HG03196 (cell line): ENCODE results near the gene CNGA4.
A peak's percentile ranks its signal among the peaks of the same experiment; 100 is the strongest.
"Not testable (repeated sequence)": the region's sequence is repeated elsewhere in the genome, so short reads cannot be mapped to it uniquely, and the experiment has no call there.

Source experiments
- ATAC-seq: cut with Tn5 transposase; IDR thresholded peaks from one replicate; pipeline ENCODE4 v1.9.1; 2021; ENCODE audit not compliant: unreplicated experiment

Gene CNGA4

DNA sequence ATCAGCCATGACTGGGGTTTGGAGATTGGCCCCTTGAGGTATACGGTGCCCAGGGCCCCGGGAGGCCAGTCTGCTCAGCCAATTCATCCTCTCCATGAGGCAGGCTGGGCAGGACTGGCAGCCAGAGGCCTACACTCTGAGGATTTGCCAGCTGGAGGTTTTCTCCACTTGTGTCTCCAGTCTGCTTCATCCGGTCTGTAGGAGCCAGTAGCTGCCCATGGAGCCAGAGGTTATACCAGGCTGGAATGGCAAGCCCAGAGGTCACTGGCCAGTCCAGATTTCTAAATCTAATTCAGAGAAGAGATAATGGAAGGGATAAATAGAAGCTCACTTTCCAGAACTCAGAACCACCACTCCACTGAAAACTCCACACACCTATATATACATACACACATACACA is 14.5 kb upstream of the CNGA4 start:
- ATAC-seq, result no peak

DNA sequence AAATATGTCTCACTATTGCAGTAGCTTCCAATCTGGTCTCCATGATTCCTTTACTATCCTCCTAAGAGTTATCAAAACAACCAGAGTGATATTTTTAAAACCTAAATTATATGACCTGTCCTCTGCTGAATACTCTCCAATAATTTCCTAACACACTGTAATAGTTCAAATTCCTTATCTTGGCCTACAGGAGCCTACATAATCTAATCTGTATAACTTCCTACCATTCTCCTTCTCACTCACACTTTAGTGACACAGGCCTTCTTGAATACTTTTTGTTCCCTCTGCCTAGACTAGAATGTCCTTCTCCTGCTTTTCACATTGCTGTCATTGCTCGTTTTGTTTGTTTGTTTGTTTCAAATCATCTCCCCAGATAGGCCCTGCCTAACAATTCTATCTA is 13.9 kb upstream of the CNGA4 start:
- no peak for ATAC-seq

DNA sequence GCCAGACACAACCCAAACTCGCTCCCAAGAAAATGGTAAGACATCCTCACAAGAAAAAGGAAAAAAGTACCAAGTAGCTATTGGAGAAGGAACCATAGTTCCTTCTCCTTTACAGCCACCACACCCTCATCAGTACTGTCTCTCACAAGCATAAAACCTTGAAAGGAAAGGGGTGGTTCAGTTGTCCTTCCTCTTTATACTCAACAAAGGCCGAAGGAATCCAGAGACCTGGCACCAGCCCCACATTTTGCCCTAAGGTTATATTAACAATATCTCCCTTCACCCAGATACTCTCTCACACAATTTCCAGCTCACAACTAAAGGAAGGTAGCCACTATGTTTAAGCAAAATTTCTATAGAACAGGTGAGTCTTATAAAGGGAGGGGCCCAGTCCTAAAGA is 13.0 kb upstream of the CNGA4 start:
- no peak for ATAC-seq

DNA sequence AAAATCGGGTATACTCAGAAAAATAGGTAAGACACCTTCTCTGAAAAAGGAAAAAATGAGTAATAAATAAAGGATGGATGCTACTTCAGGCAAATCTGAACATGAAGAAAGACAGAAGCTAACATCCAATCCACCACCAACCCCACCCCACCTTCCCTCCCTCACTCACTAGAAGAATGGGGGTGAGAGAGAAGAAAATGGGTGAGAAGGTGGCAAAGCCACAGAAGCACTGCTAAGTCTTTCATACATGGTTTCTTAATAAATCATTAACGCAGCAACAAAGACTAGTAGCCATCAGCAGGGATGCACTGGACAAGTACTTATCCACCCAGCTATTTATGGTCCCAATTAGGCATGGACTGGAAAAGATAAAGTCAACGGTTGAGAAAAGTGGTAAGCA is 10.4 kb upstream of the CNGA4 start:
- no peak for ATAC-seq

DNA sequence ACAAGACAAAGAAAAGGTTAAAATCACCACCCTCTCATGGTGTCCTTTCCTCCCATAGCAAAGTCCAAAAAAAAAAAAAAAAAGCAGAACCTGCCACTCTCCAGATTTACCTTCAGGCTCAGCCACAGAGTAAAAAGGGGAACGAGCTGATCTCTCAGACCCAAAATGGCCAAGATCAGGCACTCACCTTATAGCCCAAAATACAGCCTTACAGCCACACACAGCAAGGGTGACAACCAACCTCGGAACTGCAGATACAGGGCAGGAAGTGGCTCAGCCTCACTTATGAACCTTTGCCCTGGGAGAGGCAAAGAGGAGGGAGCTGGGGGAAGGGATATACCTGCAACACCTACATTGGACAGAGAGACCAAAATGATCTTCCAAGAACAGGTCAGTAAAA is 9.0 kb upstream of the CNGA4 start:
- ATAC-seq, result no peak

DNA sequence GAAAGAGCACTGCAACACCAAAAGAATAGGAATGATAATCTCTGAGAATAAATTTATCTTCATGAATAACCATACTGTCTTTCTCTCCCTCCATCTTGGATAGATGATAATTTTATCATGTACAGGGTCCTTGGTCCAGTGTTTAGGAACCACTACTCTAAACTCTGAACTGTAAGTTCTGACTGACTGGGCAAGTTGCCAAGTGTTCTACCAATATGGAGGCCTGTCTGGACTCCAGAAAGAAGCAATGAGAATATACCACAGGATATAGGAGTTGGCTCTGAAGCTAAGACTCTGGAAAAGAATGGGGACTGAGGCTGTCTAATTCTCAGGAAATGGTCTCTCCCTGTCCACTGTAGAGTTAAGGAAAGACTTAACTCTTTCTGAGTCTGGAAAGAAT is 6.0 kb upstream of the CNGA4 start:
- ATAC-seq, result no peak

DNA sequence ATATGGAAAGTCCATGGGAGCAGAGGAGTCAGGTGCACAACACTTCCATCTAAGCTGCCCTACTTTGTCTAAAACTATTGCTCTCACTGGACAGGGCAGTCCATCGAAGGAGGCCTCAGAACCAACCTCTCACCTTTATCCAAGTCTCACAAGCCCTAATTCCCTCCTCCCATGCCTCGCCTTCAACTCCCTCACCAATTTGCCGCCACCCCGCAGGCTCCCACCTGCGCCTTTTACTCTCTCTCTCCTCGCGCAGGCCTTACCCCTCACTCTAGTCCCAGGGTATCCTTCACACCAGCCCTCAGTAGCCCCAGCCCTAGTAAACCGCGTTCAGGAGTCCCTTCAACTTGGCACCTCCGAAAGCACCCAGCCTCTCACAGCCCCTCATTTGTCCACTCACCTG is 4.9 kb upstream of the CNGA4 start:
- ATAC-seq, result no peak

DNA sequence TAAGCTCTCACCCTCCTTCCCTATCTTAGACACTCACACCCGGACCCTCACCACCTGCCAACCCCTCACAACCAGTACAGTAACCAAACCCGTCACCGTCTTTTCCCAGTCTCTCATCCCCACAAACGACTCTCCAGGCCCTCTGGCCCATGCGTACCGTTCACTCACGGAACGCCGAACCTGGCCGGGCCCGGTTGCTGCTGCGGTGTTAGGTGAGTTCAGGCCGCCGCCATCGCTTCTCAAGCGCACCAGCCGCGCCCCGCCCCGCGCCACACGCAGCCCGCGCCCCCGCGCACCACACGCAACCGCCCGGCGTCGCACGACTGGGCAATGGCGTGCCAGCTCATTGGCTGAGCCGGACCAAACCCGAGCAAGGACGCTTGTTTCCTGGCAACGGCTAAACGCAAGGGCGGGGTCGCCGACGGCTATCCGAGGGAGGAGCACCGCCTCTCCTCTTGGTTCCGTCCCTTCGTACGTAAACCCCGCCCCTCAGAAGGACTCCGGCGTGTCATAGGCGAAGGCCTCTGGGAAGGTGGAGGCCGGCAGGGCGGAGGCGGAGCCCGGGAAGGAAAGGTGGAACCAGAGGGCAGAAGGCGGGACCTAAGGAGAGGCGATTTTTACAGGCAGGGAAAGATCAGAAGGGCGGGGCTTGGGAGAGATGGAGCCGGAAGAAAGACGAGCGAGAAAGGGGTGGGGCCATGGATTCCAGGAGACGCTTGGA is 4.3 kb upstream of the CNGA4 start, which contains the start of gene FHIP1B:
TSS of gene FHIP1B (minus strand) at position 250 of the 721 bp plus-strand sequence. CDS start 10,120 bp downstream, outside the sequence.
- ATAC-seq, result peak; percentile 96

DNA sequence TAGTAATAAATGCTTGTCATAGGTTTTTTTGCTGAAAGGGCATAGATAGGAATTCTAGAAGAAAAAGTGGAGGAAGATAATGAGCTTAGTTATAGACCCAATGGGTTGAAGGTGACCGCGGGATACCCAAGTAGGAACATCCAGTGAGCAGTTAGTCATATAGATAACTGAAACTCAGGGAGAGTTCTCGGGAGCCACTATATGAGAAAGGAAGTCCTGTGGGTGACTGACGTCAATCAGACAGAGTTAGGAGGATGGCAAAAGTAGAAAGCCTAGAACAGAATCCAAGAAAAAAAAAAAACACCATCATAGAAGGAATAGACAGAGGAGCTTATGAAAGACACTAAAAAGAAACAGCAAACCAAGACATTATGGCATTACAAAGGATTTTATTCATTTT is 1.6 kb upstream of the CNGA4 start:
- no peak for ATAC-seq

DNA sequence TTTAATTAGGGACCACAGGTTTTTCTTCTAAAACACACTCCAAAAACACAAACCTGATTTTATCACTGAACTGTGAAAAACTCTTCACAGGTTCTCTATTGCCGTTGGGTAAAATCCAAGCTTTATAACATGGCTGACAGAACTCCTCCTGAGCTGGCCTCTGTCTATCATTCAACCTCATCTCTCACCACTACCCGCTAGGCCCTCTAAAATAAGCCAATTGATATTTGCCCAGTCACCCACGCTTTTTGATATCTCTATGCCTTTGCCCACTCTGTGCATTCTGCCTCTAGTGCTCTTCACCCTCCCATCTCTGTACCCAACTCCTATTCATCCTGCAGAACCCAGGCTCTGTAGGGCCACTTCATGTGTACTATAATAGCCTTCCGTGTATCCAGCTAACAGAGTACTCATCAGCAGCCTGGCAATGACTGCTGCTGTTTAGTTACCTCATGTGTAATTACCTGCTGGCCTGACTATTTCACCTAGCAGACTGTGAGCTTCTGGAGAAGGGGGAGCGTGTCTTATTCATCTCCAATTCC is 1.1 kb upstream of the CNGA4 start:
- no peak for ATAC-seq

DNA sequence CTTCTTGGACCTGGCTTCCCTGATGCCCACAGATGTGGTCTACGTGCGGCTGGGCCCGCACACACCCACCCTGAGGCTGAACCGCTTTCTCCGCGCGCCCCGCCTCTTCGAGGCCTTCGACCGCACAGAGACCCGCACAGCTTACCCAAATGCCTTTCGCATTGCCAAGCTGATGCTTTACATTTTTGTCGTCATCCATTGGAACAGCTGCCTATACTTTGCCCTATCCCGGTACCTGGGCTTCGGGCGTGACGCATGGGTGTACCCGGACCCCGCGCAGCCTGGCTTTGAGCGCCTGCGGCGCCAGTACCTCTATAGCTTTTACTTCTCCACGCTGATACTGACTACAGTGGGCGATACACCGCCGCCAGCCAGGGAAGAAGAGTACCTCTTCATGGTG is 1.2 kb downstream of the CNGA4 start:
- ATAC-seq, result no peak

DNA sequence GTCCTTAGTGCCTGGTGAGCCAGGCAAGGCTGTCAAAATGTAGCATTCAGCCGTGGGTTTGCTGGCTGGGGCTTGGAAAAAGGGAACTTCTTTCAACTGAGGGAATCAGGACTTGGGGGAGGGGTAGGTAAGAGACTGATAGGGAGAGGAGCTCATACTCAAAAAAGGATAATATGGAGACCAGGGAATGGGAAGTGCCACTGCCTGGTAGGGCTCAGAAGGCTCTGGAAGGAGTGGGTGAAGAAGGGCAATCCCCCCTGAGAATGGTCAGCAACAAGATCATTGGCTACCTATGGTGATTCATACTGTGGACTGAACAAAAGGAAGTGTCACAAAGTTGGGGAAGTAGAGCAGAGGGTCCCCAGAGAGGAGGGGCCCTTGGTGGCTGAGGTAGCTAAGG is 1.9 kb downstream of the CNGA4 start:
- ATAC-seq, result no peak

DNA sequence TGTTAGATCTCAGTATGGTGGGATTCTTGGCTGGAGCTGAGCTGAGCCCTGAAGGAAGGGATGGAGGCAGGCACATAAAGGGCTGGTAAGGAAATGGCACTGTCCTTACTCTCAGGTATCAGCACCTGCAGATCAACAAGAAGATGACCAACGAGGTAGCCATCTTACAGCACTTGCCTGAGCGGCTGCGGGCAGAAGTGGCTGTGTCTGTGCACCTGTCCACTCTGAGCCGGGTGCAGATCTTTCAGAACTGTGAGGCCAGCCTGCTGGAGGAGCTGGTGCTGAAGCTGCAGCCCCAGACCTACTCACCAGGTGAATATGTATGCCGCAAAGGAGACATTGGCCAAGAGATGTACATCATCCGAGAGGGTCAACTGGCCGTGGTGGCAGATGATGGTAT is 2.4 kb downstream of the CNGA4 start:
- ATAC-seq, result no peak

DNA sequence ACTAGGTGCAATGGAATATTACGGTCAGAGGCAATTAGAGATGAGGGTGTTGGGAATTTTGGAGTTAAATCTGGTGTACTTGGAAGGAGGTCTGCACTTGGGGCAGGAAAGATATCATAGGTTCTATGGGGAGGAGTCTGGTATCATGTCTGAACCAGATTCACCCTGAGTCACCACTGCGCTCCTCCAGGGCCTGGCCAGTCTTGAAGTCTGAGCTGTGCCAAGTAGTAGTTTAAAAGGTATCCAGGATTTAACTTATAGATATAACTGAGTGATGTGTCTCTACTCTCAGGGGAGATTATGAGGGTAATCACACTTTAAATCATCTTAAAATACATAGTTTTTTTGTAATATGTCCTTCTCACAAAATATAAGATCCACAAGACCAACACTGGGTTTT is 6.6 kb downstream of the CNGA4 start:
- no peak for ATAC-seq

DNA sequence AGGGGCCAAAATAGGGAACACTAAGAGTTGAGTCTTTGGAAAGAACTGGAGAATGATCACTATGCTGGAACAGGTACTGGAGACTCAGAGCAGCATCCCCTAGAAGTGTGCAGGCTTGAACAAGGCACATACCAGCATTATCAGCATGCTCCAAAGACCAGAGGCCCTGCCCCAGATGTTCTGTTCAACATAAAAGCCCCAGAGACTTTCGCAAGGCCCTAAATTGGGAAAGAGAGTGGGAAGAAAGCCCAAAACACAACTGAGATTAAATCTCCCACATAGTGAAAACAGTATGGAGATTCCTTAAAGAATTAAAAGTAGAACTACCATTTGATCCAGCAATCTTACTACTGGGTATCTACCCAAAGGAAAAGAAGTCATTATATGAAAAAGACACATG is 9.4 kb downstream of the CNGA4 start:
- no peak for ATAC-seq

DNA sequence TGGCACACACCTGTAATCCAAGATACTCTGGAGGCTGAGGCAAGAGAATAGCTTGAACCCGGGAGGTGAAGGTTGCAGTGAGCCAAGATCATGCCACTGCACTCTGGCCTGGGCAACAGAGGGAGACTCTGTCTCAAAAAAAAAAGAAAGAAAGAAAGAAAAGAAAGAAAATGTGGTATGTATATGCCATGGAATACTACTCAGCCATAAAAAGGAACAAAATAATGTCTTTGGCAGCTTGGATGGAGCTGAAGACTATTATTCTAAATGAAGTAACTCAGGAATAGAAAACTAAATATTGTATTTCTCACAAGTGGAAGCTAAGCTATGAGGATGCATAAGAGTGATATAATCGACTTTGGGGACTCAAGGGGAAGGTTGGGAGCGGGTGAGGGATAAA is 10.0 kb downstream of the CNGA4 start:
- not testable (repeated sequence) for ATAC-seq

DNA sequence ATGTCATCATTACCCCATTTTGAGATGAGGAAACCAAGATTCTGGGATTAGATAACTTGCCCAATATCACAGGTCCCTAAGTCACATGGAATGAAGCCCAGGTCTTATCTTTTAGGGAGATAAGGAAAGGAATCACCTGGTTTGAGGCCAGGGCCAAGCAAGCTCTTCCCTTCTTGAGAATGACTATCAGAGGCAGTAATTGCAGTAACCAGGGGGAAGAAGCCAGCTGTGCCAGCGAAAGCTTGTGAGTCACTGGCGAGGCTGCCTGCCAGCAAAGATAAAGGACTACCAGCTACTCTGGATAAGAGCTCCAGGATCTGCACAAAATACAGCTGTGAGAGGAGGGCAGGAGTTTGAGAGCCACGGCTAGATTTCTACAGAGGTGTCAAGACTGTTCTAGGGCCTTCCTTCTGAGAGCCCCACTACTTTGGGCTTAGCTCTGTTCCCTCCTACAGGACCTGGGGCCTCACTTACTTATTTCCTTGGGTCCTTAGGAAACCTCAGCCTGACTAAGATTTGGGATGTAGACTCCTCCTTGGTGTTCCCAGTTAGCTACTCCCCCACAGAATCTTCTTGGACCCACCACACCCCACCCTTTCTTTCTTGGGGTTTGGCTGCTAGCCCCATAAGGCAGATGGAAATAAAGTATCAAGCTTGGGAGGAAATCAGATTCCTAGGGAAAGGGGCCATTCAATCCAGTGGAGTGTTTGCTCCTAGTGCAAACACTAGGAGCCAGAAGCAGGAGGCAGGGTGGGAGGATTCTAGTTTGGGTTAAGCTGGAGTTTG is 11.1 kb downstream of the CNGA4 start:
- no peak for ATAC-seq

DNA sequence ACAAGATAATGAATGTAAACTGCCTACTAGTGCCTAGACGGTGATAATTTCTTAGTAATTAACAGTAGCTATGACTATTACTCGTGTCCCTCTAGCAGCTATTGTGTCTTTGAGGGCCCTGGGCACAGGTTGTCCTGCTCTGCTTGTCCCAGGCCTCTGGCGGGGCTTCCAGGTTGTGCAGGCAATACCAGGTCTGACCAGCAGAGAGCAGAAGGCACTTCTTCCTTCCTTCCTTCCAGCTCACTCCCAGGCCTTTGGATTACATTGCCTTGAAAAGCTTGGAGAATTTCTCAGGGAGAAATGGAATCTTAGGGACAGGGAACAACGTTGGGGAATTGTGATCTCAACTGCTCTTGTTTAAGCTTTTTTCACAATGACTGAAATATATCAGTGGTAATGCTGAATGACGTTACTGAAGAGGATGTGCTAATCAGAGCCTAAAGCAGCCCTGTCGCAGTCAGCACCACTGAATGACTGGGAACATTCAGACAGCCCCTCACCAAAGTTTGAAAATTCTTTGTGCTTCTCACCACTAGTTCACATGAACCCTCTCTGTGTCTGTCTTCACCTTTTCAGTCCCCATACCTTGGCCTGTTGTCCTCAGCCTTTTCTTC is 12.3 kb downstream of the CNGA4 start:
- peak; percentile 52 for ATAC-seq

DNA sequence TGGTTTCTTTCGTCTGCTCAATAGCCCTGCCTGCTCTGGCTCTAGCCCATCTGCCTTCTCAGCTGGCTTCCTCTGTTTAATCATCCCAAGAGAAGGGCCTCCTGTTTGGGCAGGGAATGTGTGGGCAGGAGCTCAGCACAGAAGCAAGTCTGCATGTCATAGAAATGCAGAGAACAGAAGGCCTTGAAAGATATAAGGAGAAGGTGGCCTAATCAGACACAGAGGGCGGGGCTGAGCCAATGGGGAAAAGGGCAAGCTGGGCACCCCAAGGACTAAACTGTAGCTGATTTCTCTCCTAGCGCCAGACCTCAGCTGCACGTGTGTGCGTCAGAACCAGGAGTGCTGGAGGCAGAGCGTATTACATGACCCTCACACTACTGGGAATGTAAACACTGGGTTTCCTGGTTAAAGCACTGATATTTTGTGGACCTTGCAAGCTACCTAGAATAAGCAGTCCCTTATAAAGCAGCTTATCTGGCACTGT is 13.1 kb downstream of the CNGA4 start:
- ATAC-seq, result no peak

DNA sequence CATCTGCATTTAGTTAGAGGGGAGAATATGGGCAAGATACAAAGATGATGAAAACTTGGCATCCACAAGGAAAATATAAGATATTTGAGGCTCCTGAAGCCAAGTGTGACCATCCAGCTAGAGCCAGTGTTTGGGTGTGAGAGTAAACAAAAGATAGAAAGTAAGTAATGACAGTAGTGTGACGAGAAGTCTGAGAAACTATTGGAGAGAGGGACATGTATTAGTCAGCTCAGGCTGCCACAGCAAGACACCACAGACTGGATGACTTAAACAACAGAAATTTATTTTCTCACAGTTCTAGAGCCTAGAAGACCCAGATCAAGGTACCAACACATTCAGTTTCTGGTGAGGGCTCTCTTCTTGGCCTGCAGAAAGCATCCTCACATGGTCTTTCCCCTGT is 14.3 kb downstream of the CNGA4 start:
- ATAC-seq, result peak; percentile 50

DNA sequence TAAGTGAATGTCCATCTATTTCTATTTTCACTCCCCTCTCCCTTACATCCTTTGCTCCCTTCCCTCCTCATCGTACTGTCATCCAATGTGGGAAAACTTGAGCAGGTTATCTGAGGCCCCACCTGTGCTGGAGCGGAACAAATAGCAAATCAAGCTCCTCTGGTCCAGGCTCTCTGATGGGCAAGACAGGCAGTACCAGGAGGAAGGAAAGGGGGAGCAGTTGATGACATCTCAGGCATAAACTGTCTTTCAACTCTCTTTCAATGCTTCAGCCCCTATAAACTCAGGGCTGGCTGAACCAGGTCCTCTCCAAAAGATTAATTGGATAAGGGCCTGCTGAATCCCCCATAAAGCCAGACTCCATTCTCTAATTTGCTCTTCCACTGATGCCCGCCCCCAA is 19.3 kb downstream of the CNGA4 start:
- ATAC-seq, result no peak
